Prostate gland (tissue), 2 donors: ENCODE data around the gene GPR68.

ENCODE experiments used
- POLR2AphosphoS5 ChIP-seq: sonication (generic); formaldehyde crosslinking; IDR thresholded peaks from one replicate; pipeline ENCODE4 v1.6.1; 2017; ENCODE audit warnings: antibody characterized with exemption
- TF ChIP-seq, protein P1 (sequence below), 4 experiments: fragments of 200-600 bp in 2 of 4; fragments of 450-650 bp in 2 of 4; sonication (generic) in 2 of 4; IDR thresholded peaks; 1 replicate in 3 of 4; 2 replicates in 1 of 4; pipeline ENCODE4 v1.5.1; 2016 to 2019; ENCODE audit warnings: antibody characterized with exemption in 4 of 4, mild to moderate bottlenecking in 2 of 4, moderate library complexity in 2 of 4

DNA sequence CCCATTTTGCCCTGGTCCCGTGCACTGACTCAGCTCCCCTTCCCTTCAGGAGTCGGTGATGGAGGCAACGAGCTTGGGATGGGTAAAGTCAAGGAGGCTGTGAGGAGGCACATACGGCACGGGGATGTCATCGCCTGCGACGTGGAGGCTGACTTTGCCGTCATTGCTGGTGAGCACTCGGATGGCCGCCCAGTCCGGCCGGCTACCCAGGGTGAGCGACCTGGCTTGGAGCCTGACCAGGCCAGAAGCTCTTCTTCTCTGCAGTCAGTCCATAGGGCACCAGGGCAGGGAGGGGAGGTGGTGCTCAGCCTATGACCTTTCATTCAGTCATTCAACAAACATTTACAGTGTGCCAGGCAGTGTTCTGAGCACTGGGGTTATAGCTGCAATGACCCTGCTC lies 39.8 kb downstream of the GPR68 start:
- TF ChIP-seq, protein P1, sequence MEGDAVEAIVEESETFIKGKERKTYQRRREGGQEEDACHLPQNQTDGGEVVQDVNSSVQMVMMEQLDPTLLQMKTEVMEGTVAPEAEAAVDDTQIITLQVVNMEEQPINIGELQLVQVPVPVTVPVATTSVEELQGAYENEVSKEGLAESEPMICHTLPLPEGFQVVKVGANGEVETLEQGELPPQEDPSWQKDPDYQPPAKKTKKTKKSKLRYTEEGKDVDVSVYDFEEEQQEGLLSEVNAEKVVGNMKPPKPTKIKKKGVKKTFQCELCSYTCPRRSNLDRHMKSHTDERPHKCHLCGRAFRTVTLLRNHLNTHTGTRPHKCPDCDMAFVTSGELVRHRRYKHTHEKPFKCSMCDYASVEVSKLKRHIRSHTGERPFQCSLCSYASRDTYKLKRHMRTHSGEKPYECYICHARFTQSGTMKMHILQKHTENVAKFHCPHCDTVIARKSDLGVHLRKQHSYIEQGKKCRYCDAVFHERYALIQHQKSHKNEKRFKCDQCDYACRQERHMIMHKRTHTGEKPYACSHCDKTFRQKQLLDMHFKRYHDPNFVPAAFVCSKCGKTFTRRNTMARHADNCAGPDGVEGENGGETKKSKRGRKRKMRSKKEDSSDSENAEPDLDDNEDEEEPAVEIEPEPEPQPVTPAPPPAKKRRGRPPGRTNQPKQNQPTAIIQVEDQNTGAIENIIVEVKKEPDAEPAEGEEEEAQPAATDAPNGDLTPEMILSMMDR (IDR thresholded peaks at IDR 0.05): no peak
- TF ChIP-seq POLR2AphosphoS5: no peak
